Measurements from ENCODE around the gene PLA2G15. TPM values are rescaled to one million over a fixed set of nuclear protein-coding genes. Genes with fewer than 3 reads are reported as not detected.
A peak's percentile ranks its signal among the peaks of the same experiment; 100 is the strongest.

PLA2G15 gene
- total and polyA plus RNA-seq, 2 experiments from 2014 or later, result 24.2 to 31.7 TPM

DNA sequence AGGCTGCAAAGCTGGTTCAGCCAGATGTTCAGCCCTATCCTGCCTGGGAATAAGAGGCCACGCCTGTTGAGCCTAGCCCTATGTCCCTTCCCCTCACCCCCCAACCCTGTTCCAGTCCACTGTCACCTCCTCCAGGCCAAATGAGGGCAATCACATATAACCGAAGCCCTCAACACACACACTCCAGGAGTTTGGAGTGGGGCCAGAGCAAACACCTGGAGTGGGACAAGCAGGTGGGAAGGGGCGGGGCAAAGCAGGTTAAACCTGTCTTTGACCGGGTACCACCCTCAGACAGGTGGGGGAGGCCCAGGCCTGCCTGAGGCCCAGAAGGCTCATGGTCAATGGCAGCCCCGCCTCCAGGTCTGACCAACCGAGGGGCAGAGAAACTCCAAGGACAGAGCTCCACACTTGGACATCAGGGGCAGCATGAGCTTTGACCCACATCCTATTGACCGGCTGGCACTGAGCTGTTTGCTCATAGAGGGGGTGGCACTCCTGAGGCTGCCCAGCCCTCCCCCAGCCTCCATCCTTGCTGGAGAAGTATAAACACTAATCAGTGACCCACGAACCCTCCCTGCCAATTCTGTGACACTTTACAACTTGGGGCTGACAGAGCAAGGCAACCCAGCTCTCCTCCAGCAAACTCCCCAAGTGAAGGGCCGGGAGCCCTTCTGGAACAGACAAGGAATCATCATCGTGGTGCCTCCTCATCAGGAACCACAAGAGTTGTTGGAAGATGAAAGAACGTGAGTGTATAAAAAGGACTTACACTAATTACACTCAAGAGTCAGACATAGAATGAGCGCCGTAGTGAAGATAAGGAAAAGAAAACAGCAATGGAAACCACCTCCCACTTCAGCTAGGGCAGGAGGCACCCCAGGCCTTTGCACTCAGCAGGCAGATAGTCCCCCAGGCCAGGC lies 10.7 kb upstream of the PLA2G15 start:
- no peak for TF ChIP-seq EZH2phosphoT487 (IDR thresholded peaks at IDR 0.05; ENCODE audit: low read depth, severe bottlenecking, unreplicated experiment)
- no peak for TF ChIP-seq CTCF (IDR thresholded peaks at IDR 0.05; ENCODE audit: poor library complexity)
- TF ChIP-seq EZH2 (IDR thresholded peaks at IDR 0.05; ENCODE audit: borderline replicate concordance), result no peak
- 37% methylated on average over 13 of the region's 13 CpGs for WGBS (ENCODE audit: low lambda C conversion rate, missing lambda C conversion rate)
- no peak overlapping the region for H2AFZ ChIP-seq
- H3K79me2 ChIP-seq, result peaks cover 28% of the 10 kb centered on the region
- no peaks in the 10 kb centered on the region for H3K36me3 ChIP-seq (replicated peaks; ENCODE audit: insufficient read depth, low read depth)
- H3K27ac ChIP-seq, result peak overlapping the region; percentile 100
- DNase-seq (ENCODE audit: low spot score), result peak; percentile 93
- H3K4me1 ChIP-seq (ENCODE audit: insufficient read depth), result peaks cover 21% of the 10 kb centered on the region
- H3K4me2 ChIP-seq, result peak overlapping the region; percentile 85
- H3K27me3 ChIP-seq, result no peaks in the 10 kb centered on the region
- H3K9me3 ChIP-seq (ENCODE audit: low read depth), result no peaks in the 10 kb centered on the region
- peaks cover 9% of the 10 kb centered on the region for H4K20me1 ChIP-seq (ENCODE audit: insufficient read depth, poor library complexity, severe bottlenecking)
- no peaks in the 10 kb centered on the region for H3K9me2 ChIP-seq (replicated peaks; ENCODE audit: insufficient read depth)
- H3K4me3 ChIP-seq, result peak overlapping the region; percentile 80

- H2AFZ ChIP-seq, result peak overlapping the region; percentile 43
- H3K79me2 ChIP-seq, result peaks cover 28% of the 10 kb centered on the region
- TF ChIP-seq EZH2phosphoT487 (IDR thresholded peaks at IDR 0.05; ENCODE audit: low read depth, severe bottlenecking, unreplicated experiment) (no peak), CTCF (IDR thresholded peaks at IDR 0.05; ENCODE audit: poor library complexity) (peak; percentile 29)
- H3K9me3 ChIP-seq (ENCODE audit: low read depth), result no peaks in the 10 kb centered on the region
- peak overlapping the region; percentile 100 for H3K27ac ChIP-seq
- H3K27me3 ChIP-seq, result no peaks in the 10 kb centered on the region
- no peaks in the 10 kb centered on the region for H3K9me2 ChIP-seq (replicated peaks; ENCODE audit: insufficient read depth)
- H3K36me3 ChIP-seq (replicated peaks; ENCODE audit: insufficient read depth, low read depth), result no peaks in the 10 kb centered on the region
- 7% methylated on average over 72 of the region's 73 CpGs for WGBS (ENCODE audit: low lambda C conversion rate, missing lambda C conversion rate)
- H3K4me2 ChIP-seq, result peak overlapping the region; percentile 85
- H3K4me1 ChIP-seq (ENCODE audit: insufficient read depth), result peaks cover 21% of the 10 kb centered on the region
- peak overlapping the region; percentile 80 for H3K4me3 ChIP-seq
- H4K20me1 ChIP-seq (ENCODE audit: insufficient read depth, poor library complexity, severe bottlenecking), result peaks cover 9% of the 10 kb centered on the region
- DNase-seq (ENCODE audit: low spot score), result peak; percentile 81
These were observed 9.9 kb upstream of the PLA2G15 start for GRCh38 chr16:68235108-68235886.

GRCh38 chr16:68235887-68236136 lies 9.4 kb upstream of the PLA2G15 start, which contains the start of gene ESRP2:
Gene ESRP2 (minus strand): TSS chr16:68236127. CDS start chr16:68236045, 82 bp downstream.
- peak within 1 kb of the TSS; percentile 100 for H3K27ac ChIP-seq
- H3K36me3 ChIP-seq (replicated peaks; ENCODE audit: insufficient read depth, low read depth), result no peaks in the 10 kb centered on the region
- no peak for DNase-seq (ENCODE audit: low spot score)
- TF ChIP-seq EZH2phosphoT487 (IDR thresholded peaks at IDR 0.05; ENCODE audit: low read depth, severe bottlenecking, unreplicated experiment), result no peak
- TF ChIP-seq EZH2 (IDR thresholded peaks at IDR 0.05; ENCODE audit: borderline replicate concordance), result no peak
- no peak for TF ChIP-seq CTCF (IDR thresholded peaks at IDR 0.05; ENCODE audit: poor library complexity)
- peak within 1 kb of the TSS; percentile 80 for H3K4me3 ChIP-seq
- H3K27me3 ChIP-seq, result no peaks in the 10 kb centered on the region
- no peaks in the 10 kb centered on the region for H3K9me2 ChIP-seq (replicated peaks; ENCODE audit: insufficient read depth)
- H3K4me1 ChIP-seq (ENCODE audit: insufficient read depth), result peaks cover 21% of the 10 kb centered on the region
- peaks cover 9% of the 10 kb centered on the region for H4K20me1 ChIP-seq (ENCODE audit: insufficient read depth, poor library complexity, severe bottlenecking)
- WGBS (ENCODE audit: low lambda C conversion rate, missing lambda C conversion rate), result 2% methylated on average over 16 of the region's 36 CpGs
- H2AFZ ChIP-seq, result peak within 1 kb of the TSS; percentile 43
- H3K79me2 ChIP-seq, result peaks cover 28% of the 10 kb centered on the region
- H3K4me2 ChIP-seq, result peak within 1 kb of the TSS; percentile 85
- H3K9me3 ChIP-seq (ENCODE audit: low read depth), result no peaks in the 10 kb centered on the region

Data from hepatocyte (in vitro differentiated cells).